Fibroblast of lung (primary cell): ENCODE measurements around the gene ACAN. TPM values are rescaled to one million over a fixed set of nuclear protein-coding genes. Genes with fewer than 3 reads are reported as not detected.

Source experiments
- DNase-seq, 2 donors: peaks; one replicate each; pipeline versions ENCODE4 v3.0.0 to v3.0.0-alpha.2; 2010; ENCODE audit warnings: low read depth in 2 of 2
- H2AFZ ChIP-seq: 2 replicates; pipeline ENCODE4 v1.5.1; 2012; ENCODE audit warnings: low read length, control low read depth, inconsistent platforms
- H3K27ac ChIP-seq: 2 replicates; pipeline ENCODE4 v1.5.1; 2011; ENCODE audit warnings: low read length, control low read depth; ENCODE audit not compliant: insufficient read depth
- H3K27me3 ChIP-seq: 2 replicates; pipeline ENCODE4 v1.5.1; 2011; ENCODE audit warnings: mild to moderate bottlenecking, low read length; ENCODE audit not compliant: control insufficient read depth, insufficient read depth
- H3K36me3 ChIP-seq: 2 replicates; pipeline ENCODE4 v1.5.1; 2011; ENCODE audit warnings: low read length; ENCODE audit not compliant: control insufficient read depth, insufficient read depth
- H3K4me1 ChIP-seq: 2 replicates; pipeline ENCODE4 v1.5.1; 2011; ENCODE audit warnings: low read length; ENCODE audit not compliant: control insufficient read depth, insufficient read depth; ENCODE audit errors: extremely low read depth
- H3K4me2 ChIP-seq: 2 replicates; pipeline ENCODE4 v1.5.1; 2011; ENCODE audit warnings: low read length, control low read depth; ENCODE audit not compliant: insufficient read depth; ENCODE audit errors: extremely low read depth
- H3K4me3 ChIP-seq, 4 experiments: fragments of 200-600 bp in 1 of 4; sonication (generic) in 1 of 4; replicated peaks in 1 of 4; 2 replicates each; pipeline ENCODE4 v1.5.1; 2011 to 2016; ENCODE audit warnings: low read length in 4 of 4, low read depth in 3 of 4, mild to moderate bottlenecking in 3 of 4, control low read depth in 2 of 4, inconsistent platforms in 1 of 4, mixed read lengths in 1 of 4; ENCODE audit not compliant: insufficient read depth in 1 of 4; ENCODE audit errors: control extremely low read depth in 1 of 4
- H3K79me2 ChIP-seq: 2 replicates; pipeline ENCODE4 v1.5.1; 2012; ENCODE audit warnings: mild to moderate bottlenecking, low read length, inconsistent platforms; ENCODE audit not compliant: control insufficient read depth, insufficient read depth
- H3K9ac ChIP-seq: 2 replicates; pipeline ENCODE4 v1.5.1; 2011; ENCODE audit warnings: mild to moderate bottlenecking, low read length, control low read depth; ENCODE audit not compliant: insufficient read depth
- H3K9me3 ChIP-seq: 2 replicates; pipeline ENCODE4 v1.5.1; 2012; ENCODE audit warnings: low read depth, low read length; ENCODE audit not compliant: control insufficient read depth, insufficient read depth
- H4K20me1 ChIP-seq: 2 replicates; pipeline ENCODE4 v1.5.1; 2011; ENCODE audit warnings: low read length; ENCODE audit not compliant: control insufficient read depth, insufficient read depth; ENCODE audit errors: extremely low read depth
- EZH2 ChIP-seq: IDR thresholded peaks from 2 replicates; pipeline ENCODE4 v1.5.1; 2012; ENCODE audit warnings: low read length, control low read depth, mild to moderate bottlenecking; ENCODE audit errors: missing control alignments
- polyA plus RNA-seq, 2 donors: library from polyadenylated mRNA; depleted of rRNA in 1 of 2; stranded (reverse) in 1 of 2; unstranded in 1 of 2; fragments of >200 nt; gene quantifications; 2 replicates each; pipeline ENCODE4 v1.2.1, GENCODE V29; 2011 to 2012; ENCODE audit warnings: missing spikeins in 1 of 2
- total RNA-seq: library from RNA; depleted of rRNA; stranded (reverse); fragments of >200 nt; gene quantifications from 2 replicates; pipeline ENCODE4 v1.2.1, GENCODE V29; 2014
- TF ChIP-seq, protein P1 (sequence below), 2 donors: IDR thresholded peaks in 1 of 2; conservative IDR thresholded peaks in 1 of 2; 1 replicate in 1 of 2; 2 replicates in 1 of 2; pipeline ENCODE4 v1.5.1; 2011 to 2012; ENCODE audit warnings: low read length in 2 of 2, control low read depth in 1 of 2, inconsistent platforms in 1 of 2, low read depth in 1 of 2, mild to moderate bottlenecking in 1 of 2

The ACAN gene
- total and polyA plus RNA-seq, 2 donors (not counting 1 experiment from before 2014, with no cell fraction given), result under 0.01 to 3.0 TPM

DNA sequence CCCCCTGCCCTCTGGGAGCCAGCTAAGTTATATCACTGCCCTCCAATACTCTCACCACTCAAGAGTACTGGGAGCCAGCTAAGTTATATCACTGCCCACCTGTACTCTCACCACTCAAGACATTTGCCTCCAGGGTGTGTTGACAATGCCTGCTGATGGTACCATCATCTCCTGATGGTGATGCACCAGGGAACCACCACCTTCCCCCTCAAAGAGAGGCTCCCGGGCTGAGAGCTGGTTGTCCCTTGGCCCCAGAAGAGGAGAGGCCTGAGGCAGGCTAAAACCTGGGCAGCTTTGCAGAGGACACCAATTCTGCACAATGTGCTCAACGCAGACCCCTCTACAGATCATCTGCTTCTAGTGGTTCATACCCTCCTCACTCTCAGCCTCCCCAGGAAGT lies 99.6 kb downstream of the ACAN start:
- H3K36me3 ChIP-seq, result peaks cover 10% of the 10 kb centered on the region
- no peaks in the 10 kb centered on the region for H3K9me3 ChIP-seq
- H3K4me3 ChIP-seq, result no peak overlapping the region
- no peak for TF ChIP-seq EZH2
- TF ChIP-seq, protein P1, sequence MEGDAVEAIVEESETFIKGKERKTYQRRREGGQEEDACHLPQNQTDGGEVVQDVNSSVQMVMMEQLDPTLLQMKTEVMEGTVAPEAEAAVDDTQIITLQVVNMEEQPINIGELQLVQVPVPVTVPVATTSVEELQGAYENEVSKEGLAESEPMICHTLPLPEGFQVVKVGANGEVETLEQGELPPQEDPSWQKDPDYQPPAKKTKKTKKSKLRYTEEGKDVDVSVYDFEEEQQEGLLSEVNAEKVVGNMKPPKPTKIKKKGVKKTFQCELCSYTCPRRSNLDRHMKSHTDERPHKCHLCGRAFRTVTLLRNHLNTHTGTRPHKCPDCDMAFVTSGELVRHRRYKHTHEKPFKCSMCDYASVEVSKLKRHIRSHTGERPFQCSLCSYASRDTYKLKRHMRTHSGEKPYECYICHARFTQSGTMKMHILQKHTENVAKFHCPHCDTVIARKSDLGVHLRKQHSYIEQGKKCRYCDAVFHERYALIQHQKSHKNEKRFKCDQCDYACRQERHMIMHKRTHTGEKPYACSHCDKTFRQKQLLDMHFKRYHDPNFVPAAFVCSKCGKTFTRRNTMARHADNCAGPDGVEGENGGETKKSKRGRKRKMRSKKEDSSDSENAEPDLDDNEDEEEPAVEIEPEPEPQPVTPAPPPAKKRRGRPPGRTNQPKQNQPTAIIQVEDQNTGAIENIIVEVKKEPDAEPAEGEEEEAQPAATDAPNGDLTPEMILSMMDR (conservative IDR thresholded peaks at IDR 0.05 in 1 of 2, IDR thresholded peaks at IDR 0.05 in 1 of 2; ENCODE audit: low read depth in 1 of 2, low read length in 2 of 2), result no peak
- H4K20me1 ChIP-seq, result no peaks in the 10 kb centered on the region
- no peak overlapping the region for H3K9ac ChIP-seq
- H2AFZ ChIP-seq, result no peak overlapping the region
- H3K27ac ChIP-seq, result no peak overlapping the region
- no peaks in the 10 kb centered on the region for H3K79me2 ChIP-seq
- H3K4me1 ChIP-seq, result no peaks in the 10 kb centered on the region
- H3K27me3 ChIP-seq, result no peaks in the 10 kb centered on the region
- H3K4me2 ChIP-seq, result no peak overlapping the region
- DNase-seq, result no peak

DNA sequence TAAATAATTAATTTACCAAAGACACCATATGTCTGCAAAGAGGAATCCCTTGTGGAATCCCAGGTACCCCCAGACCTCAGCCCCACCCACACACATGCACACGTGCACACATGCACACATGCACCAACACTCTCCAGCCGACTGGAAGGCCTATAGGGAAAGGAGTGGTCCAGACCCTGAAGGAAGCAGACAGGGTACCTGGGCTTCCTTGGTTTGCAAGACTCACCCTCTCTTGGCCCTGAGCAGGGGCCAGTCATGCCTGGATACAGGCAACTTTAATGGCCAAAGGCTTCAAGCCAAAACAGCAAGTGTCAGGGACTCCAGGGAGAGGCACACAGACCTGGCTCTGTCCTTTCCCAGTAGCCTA lies 101.0 kb downstream of the ACAN start:
- no peak for DNase-seq
- Histone ChIP-seq H3K9ac (no peak overlapping the region), H3K27ac (no peak overlapping the region), H3K27me3 (no peaks in the 10 kb centered on the region), H3K4me1 (no peaks in the 10 kb centered on the region), H3K4me2 (no peak overlapping the region), H2AFZ (no peak overlapping the region), H3K36me3 (peaks cover 8% of the 10 kb centered on the region), H4K20me1 (no peaks in the 10 kb centered on the region), H3K79me2 (no peaks in the 10 kb centered on the region), H3K9me3 (no peaks in the 10 kb centered on the region), H3K4me3 (no peak overlapping the region)
- TF ChIP-seq, protein P1 (conservative IDR thresholded peaks at IDR 0.05 in 1 of 2, IDR thresholded peaks at IDR 0.05 in 1 of 2; ENCODE audit: low read depth in 1 of 2, low read length in 2 of 2), result no peak
- no peak for TF ChIP-seq EZH2

DNA sequence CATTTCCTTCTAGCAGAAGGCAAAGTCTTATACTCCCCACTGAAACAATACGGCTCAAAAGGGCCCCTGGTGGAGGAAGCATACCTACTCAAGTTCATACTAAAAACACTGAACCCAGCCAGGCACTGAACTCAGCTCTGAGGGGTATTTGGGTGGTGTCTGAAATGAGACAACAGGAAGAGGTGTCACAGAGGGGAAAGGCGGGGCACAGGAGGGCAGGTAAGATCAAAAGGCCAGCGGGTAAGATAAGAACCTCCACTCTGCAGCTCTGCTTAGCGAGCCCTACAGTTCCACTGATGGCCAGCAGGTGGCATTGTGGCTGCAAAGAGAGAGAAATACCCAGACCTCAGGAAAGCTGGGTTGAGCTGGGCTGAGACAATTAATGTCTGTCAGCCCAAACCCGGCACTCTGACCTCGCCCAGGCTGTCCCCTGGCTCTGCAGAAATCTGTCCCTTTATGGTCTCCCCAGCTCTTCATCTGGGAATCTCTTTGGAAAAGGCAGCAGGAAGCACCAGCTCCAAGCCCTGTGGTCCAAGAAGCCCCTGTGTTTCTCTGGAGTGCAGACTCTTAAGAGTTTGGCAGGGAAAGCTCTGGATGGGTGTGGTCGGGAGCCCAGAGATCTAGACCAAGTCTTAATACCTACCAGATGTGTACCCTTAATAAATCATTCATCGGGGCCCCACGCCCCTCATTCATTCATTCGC lies 101.5 kb downstream of the ACAN start:
- Histone ChIP-seq H3K79me2 (no peaks in the 10 kb centered on the region), H3K4me3 (no peak overlapping the region), H3K4me1 (peaks cover 2% of the 10 kb centered on the region), H2AFZ (no peak overlapping the region), H4K20me1 (no peaks in the 10 kb centered on the region), H3K36me3 (peaks cover 10% of the 10 kb centered on the region), H3K9me3 (no peaks in the 10 kb centered on the region), H3K9ac (no peak overlapping the region), H3K27ac (no peak overlapping the region), H3K4me2 (no peak overlapping the region), H3K27me3 (no peaks in the 10 kb centered on the region)
- DNase-seq, result peak; percentile 50 to 79
- TF ChIP-seq, protein P1 (conservative IDR thresholded peaks at IDR 0.05 in 1 of 2, IDR thresholded peaks at IDR 0.05 in 1 of 2; ENCODE audit: low read depth in 1 of 2, low read length in 2 of 2), result peak; percentile 99
- no peak for TF ChIP-seq EZH2
